GM18873 (cell line): ENCODE data around the gene ZWINT.
A peak's percentile ranks its signal among the peaks of the same experiment; 100 is the strongest.

Experiments used
- ATAC-seq: cut with Tn5 transposase; IDR thresholded peaks from one replicate; pipeline ENCODE4 v1.9.1; 2021; ENCODE audit warnings: mild to moderate bottlenecking, moderate library complexity, moderate number of reproducible peaks; ENCODE audit not compliant: unreplicated experiment, low FRiP score

The ZWINT gene

DNA sequence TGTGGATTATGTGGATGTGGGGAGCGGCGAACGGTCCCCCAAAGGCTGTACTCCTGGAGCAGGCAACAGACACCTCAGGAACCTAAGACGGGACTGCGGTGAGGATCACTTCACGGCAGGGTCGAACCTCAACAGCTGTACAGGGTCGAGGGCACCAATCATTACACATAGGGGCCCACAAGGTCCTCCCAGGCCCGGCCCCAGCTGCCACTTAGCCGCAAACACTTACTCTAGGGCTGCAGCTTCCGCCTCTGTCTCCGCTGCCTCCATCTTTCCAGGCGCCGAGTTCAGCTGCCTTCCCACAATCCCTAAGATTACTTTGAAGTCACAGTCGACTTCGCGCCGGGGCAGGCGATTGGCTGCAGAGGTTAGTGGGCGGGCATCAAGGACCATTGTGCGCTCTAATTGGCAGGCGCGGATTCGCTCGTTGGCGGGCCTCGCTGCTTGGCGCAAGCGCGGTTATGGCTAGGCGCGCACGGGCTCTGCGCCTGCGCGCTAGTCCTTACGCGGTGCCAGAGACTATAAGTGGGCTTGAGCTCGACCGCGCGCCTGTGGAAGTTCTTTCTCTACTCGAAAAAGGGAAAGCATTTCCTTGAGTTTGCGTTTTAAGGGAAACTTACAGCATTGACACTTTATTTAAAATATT is at the start of gene ZWINT:
ZWINT (minus strand) TSS at position 293 of the 646 bp plus-strand sequence; CDS start at position 270, 23 bp downstream.
- ATAC-seq, result peak; percentile 99

DNA sequence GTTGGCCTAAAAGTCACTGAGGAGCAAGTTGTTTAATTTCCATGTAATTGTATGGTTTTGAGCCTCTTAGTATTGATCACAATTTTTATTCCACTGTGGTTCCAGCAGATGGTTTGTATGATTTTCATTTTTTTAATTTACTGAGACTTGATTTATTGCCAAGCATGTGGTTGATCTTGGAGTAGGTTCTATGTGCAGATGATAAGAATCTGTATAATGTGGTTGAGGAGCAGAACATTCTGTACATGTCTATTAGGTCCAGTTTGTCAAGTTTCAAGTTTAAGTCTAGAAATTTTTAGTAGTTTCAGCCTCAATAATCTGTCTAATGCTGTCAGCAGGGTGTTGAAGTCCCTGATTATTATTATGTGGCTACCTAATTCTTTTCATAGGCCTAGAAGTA is 22.7 kb upstream of the ZWINT start:
- no peak for ATAC-seq

- ATAC-seq, result no peak
Measured at GRCh38 chr10:56370217-56371113, 9.4 kb upstream of the ZWINT start.

DNA sequence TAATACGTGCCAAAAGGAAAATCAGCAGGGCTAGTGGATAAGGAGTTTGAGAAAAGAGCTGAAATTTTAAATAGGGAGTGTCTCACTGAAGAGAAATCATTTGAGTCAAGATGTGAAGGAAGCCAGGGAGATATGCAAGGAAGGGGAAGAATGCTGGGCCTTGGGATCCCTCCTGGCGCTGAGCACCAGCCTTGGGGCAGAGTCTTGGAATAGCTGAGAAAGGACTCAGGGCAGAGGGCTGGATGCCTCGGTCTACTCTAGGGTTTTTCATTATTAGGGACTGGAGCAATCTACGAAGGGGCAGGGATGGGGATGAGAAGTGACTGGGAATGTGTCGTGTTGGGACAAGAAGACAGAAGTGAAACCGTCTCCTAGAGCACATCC is 484 bp downstream of the ZWINT start:
- ATAC-seq, result no peak

- no peak for ATAC-seq
Measured at GRCh38 chr10:56359837-56360236, 1.2 kb downstream of the ZWINT start.

DNA sequence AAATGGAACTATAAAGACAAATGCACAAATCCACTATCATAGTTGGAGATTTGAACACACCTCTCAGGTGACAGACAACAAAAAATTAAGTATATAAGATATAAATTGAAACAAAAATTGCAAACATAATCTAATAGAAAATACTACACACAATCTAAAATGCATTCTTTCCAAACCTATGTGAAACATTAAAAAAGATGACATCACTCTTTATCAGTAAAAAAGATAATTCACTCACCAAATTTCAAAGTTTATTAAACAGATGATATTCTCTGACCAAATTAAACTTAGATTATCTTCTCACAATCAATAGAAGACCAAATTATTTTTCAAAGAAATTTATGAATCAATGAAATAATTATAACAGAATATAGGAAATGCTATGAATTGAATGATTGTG is 4.0 kb downstream of the ZWINT start:
- ATAC-seq, result no peak

- no peak for ATAC-seq
Measured at GRCh38 chr10:56351909-56352630, 9.0 kb downstream of the ZWINT start.

GRCh38 chr10:56349611-56350010 is 11.4 kb downstream of the ZWINT start:
- no peak for ATAC-seq

GRCh38 chr10:56348101-56348500 is 13.0 kb downstream of the ZWINT start:
- no peak for ATAC-seq

GRCh38 chr10:56346845-56347415 is 14.1 kb downstream of the ZWINT start:
- no peak for ATAC-seq

DNA sequence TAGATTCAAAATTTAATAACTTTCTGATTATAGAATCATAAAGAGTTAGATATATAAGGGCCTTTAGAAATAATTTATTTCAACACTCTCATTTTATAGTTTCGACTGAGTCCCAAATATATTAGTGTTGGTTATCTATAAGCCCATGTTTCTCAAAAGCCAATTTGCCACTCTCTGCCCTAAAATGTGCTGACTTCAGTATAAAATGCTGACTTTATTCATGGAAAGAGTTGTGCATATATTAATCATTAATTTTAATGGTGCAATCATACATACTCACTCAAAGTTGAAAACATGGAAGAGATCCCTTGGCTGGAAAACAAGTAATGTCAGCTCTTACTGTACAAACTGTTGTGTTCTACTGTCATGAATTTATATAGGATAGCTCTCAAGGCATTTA is 19.4 kb downstream of the ZWINT start:
- ATAC-seq, result no peak

DNA sequence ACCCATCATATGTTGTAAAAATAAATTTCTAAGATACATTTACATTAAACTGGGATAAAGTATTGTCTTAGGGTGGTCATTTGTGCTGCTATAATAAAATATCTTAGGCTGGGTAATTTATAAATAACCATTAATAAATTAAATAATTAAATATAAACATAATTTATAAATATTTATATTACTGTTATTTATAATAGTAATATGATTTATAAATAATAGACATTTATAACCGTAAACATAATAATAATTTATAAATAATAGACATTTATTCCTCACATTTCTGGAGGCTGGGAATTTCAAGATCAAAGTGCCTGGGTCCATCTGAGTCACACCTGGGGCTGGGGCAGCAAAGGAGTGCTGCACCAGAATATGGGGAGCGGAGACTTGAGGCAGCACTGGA is 31.1 kb downstream of the ZWINT start:
- no peak for ATAC-seq

DNA sequence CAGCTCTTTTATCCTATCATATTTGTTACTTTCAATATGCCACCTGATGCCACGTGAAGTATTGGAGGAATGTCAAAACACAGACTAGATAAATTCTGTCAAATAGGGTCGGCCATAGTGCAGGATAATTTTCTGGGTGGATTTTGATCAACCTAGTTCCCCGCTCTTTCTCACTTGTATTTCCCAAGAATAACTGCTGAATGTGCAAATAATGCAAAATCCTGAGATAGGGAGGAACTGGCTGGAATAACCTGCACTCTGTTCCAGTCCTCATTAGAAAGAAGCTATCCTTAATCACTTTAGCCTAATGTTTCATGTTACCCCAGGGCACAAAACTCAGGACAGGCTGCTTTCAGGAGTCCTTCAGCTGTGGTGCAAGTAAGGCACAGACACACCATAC is 33.9 kb downstream of the ZWINT start:
- ATAC-seq, result no peak

DNA sequence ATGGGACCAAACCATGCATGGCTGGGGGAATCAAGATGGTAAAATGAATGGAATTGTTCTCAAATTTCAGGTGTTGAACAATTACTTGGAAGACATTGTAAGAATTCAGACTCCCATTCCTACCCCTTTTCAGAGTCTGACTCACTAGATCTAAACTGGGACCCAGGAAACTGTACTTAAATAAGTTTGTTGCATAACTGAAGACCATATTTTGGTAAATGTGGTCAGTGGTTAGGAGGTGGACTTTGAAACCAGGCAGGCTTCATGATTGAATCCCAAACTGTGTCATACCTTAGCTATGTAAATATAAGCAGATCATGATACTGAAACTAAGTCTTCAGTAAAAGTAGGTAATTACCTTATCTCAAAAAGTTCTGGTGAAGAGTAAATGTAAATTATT is 41.7 kb downstream of the ZWINT start:
- peak; percentile 96 for ATAC-seq

DNA sequence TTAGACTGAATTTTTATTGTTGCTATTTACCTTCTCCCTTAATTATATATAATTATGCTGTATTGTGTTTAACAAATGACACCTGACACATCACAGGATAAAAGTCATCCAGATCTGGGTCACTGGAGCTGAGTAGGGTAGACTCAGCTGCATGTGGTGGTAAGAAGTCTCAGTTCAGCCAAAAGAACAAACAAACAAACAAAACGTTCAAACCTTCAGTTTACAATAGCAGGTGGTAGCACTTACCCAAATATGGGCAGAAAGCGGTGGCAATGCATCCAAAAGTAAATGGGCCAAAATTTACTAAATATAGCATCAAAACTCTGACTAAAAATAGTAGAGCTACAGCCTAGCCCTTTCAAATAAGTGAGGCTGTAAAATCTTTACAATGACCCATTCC is 42.2 kb downstream of the ZWINT start:
- peak; percentile 17 for ATAC-seq

- ATAC-seq, result no peak
Measured at GRCh38 chr10:56317603-56318002, 43.5 kb downstream of the ZWINT start.

- ATAC-seq, result no peak
Measured at GRCh38 chr10:56316603-56317002, 44.5 kb downstream of the ZWINT start.
